ENCODE measurements around the gene DOHH.

Gene DOHH

GRCh38 chr19:3535235-3535535 lies 34.7 kb upstream of the DOHH start:
- Histone ChIP-seq H3K27me3 (replicated peaks; ENCODE audit: insufficient read depth, low read length) (no peaks in the 10 kb centered on the region), H3K9me2 (replicated peaks; ENCODE audit: insufficient read depth, low read length) (no peaks in the 10 kb centered on the region), H3K4me2 (ENCODE audit: low read depth, low read length) (no peak overlapping the region), H3K27ac (ENCODE audit: low read length) (no peak overlapping the region), H3K9me3 (replicated peaks; ENCODE audit: insufficient read depth, low read length) (no peaks in the 10 kb centered on the region), H3K79me2 (ENCODE audit: low read length) (no peaks in the 10 kb centered on the region), H3K4me3 (ENCODE audit: low read length) (no peak overlapping the region), H3K36me3 (replicated peaks; ENCODE audit: insufficient read depth, low read length) (no peaks in the 10 kb centered on the region), H3F3A (ENCODE audit: insufficient read depth, low read length) (no peaks in the 10 kb centered on the region), H2AFZ (ENCODE audit: low read length) (no peak overlapping the region), H4K20me1 (ENCODE audit: insufficient read depth, low read length) (no peaks in the 10 kb centered on the region), H3K4me1 (ENCODE audit: low read length) (no peaks in the 10 kb centered on the region), H3K9ac (ENCODE audit: low read length) (no peak overlapping the region)
- DNase-seq, result no peak
- TF ChIP-seq, protein P1, sequence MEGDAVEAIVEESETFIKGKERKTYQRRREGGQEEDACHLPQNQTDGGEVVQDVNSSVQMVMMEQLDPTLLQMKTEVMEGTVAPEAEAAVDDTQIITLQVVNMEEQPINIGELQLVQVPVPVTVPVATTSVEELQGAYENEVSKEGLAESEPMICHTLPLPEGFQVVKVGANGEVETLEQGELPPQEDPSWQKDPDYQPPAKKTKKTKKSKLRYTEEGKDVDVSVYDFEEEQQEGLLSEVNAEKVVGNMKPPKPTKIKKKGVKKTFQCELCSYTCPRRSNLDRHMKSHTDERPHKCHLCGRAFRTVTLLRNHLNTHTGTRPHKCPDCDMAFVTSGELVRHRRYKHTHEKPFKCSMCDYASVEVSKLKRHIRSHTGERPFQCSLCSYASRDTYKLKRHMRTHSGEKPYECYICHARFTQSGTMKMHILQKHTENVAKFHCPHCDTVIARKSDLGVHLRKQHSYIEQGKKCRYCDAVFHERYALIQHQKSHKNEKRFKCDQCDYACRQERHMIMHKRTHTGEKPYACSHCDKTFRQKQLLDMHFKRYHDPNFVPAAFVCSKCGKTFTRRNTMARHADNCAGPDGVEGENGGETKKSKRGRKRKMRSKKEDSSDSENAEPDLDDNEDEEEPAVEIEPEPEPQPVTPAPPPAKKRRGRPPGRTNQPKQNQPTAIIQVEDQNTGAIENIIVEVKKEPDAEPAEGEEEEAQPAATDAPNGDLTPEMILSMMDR (IDR thresholded peaks at IDR 0.05; ENCODE audit: low read length), result no peak
- no peak for TF ChIP-seq EZH2 (optimal IDR thresholded peaks at IDR 0.05; ENCODE audit: low read depth, low read length)

GRCh38 chr19:3534375-3535234 lies 34.1 kb upstream of the DOHH start:
- H3F3A ChIP-seq (ENCODE audit: insufficient read depth, low read length), result no peaks in the 10 kb centered on the region
- H3K36me3 ChIP-seq (replicated peaks; ENCODE audit: insufficient read depth, low read length), result no peaks in the 10 kb centered on the region
- no peak overlapping the region for H3K9ac ChIP-seq (ENCODE audit: low read length)
- DNase-seq, result no peak
- H3K4me3 ChIP-seq (ENCODE audit: low read length), result no peak overlapping the region
- no peaks in the 10 kb centered on the region for H3K9me3 ChIP-seq (replicated peaks; ENCODE audit: insufficient read depth, low read length)
- no peak overlapping the region for H3K27ac ChIP-seq (ENCODE audit: low read length)
- no peaks in the 10 kb centered on the region for H4K20me1 ChIP-seq (ENCODE audit: insufficient read depth, low read length)
- H3K4me1 ChIP-seq (ENCODE audit: low read length), result no peaks in the 10 kb centered on the region
- TF ChIP-seq, protein P1 (IDR thresholded peaks at IDR 0.05; ENCODE audit: low read length), result no peak
- no peak overlapping the region for H3K4me2 ChIP-seq (ENCODE audit: low read depth, low read length)
- no peaks in the 10 kb centered on the region for H3K79me2 ChIP-seq (ENCODE audit: low read length)
- no peak overlapping the region for H2AFZ ChIP-seq (ENCODE audit: low read length)
- H3K27me3 ChIP-seq (replicated peaks; ENCODE audit: insufficient read depth, low read length), result no peaks in the 10 kb centered on the region
- H3K9me2 ChIP-seq (replicated peaks; ENCODE audit: insufficient read depth, low read length), result no peaks in the 10 kb centered on the region

GRCh38 chr19:3533563-3534216 lies 33.2 kb upstream of the DOHH start:
- H3K4me3 ChIP-seq (ENCODE audit: low read length), result no peak overlapping the region
- no peaks in the 10 kb centered on the region for H3K27me3 ChIP-seq (replicated peaks; ENCODE audit: insufficient read depth, low read length)
- H3K4me1 ChIP-seq (ENCODE audit: low read length), result no peaks in the 10 kb centered on the region
- no peak for DNase-seq
- no peaks in the 10 kb centered on the region for H3K79me2 ChIP-seq (ENCODE audit: low read length)
- no peak overlapping the region for H2AFZ ChIP-seq (ENCODE audit: low read length)
- TF ChIP-seq EZH2 (optimal IDR thresholded peaks at IDR 0.05; ENCODE audit: low read depth, low read length) (no peak), EZH2phosphoT487 (IDR thresholded peaks at IDR 0.05; ENCODE audit: low read length) (no peak)
- TF ChIP-seq, protein P1 (IDR thresholded peaks at IDR 0.05; ENCODE audit: low read length), result no peak
- no peaks in the 10 kb centered on the region for H3K9me3 ChIP-seq (replicated peaks; ENCODE audit: insufficient read depth, low read length)
- no peak overlapping the region for H3K27ac ChIP-seq (ENCODE audit: low read length)
- H3K9ac ChIP-seq (ENCODE audit: low read length), result no peak overlapping the region
- no peak overlapping the region for H3K4me2 ChIP-seq (ENCODE audit: low read depth, low read length)
- H3K9me2 ChIP-seq (replicated peaks; ENCODE audit: insufficient read depth, low read length), result no peaks in the 10 kb centered on the region
- no peaks in the 10 kb centered on the region for H4K20me1 ChIP-seq (ENCODE audit: insufficient read depth, low read length)
- H3F3A ChIP-seq (ENCODE audit: insufficient read depth, low read length), result no peaks in the 10 kb centered on the region
- H3K36me3 ChIP-seq (replicated peaks; ENCODE audit: insufficient read depth, low read length), result no peaks in the 10 kb centered on the region

All from MM.1S (cell line).